Keratinocyte (primary cell): ENCODE measurements around the gene NECAB3. TPM values are rescaled to one million over a fixed set of nuclear protein-coding genes. Genes with fewer than 3 reads are reported as not detected.
"Not testable (repeated sequence)": the region's sequence is repeated elsewhere in the genome, so short reads cannot be mapped to it uniquely, and the experiment has no call there.

ENCODE experiments used
- DNase-seq: peaks from one replicate; pipeline ENCODE4 v3.0.0-alpha.2; 2011; ENCODE audit warnings: low read depth, missing footprints, low spot score
- FAIRE-seq: peaks from 2 replicates; lab custom pipeline; 2011; peaks lifted over from hg19 to GRCh38; lab: Jason Lieb, UNC
- H2AFZ ChIP-seq: 2 replicates; pipeline ENCODE4 v1.6.0; 2012; ENCODE audit warnings: low read length, control low read depth, inconsistent platforms; ENCODE audit not compliant: control insufficient read depth
- H3K27ac ChIP-seq: 2 replicates; pipeline ENCODE4 v1.5.1; 2011; ENCODE audit warnings: low read length; ENCODE audit not compliant: control insufficient read depth, insufficient read depth
- H3K27me3 ChIP-seq: 3 replicates; pipeline ENCODE4 v1.6.0; 2011; ENCODE audit warnings: low read length; ENCODE audit not compliant: control insufficient read depth, insufficient read depth; ENCODE audit errors: extremely low read depth
- H3K36me3 ChIP-seq, 2 experiments: 2 replicates in 1 of 2; 3 replicates in 1 of 2; pipeline ENCODE4 v1.5.1; 2011; ENCODE audit warnings: low read length in 2 of 2, mild to moderate bottlenecking in 1 of 2; ENCODE audit not compliant: control insufficient read depth in 2 of 2, insufficient read depth in 2 of 2; ENCODE audit errors: extremely low read depth in 1 of 2
- H3K4me1 ChIP-seq: 3 replicates; pipeline ENCODE4 v1.5.1; 2011; ENCODE audit warnings: low read length; ENCODE audit not compliant: control insufficient read depth, insufficient read depth; ENCODE audit errors: extremely low read depth
- H3K4me2 ChIP-seq: 3 replicates; pipeline ENCODE4 v1.6.0; 2011; ENCODE audit warnings: low read depth, low read length; ENCODE audit not compliant: control insufficient read depth, insufficient read depth; ENCODE audit errors: extremely low read depth
- H3K4me3 ChIP-seq, 3 experiments: fragments of 200-600 bp in 1 of 3; sonication (generic) in 1 of 3; 2 replicates in 2 of 3; 3 replicates in 1 of 3; pipeline ENCODE4 v1.5.1; 2011 to 2016; ENCODE audit warnings: low read length in 3 of 3, mild to moderate bottlenecking in 3 of 3, control low read depth in 2 of 3, inconsistent platforms in 1 of 3, low read depth in 1 of 3, mixed read lengths in 1 of 3, mixed run types in 1 of 3, moderate library complexity in 1 of 3; ENCODE audit not compliant: control insufficient read depth in 2 of 3, insufficient read depth in 2 of 3; ENCODE audit errors: extremely low read depth in 1 of 3
- H3K79me2 ChIP-seq: 2 replicates; pipeline ENCODE4 v1.6.0; 2012; ENCODE audit warnings: low read length; ENCODE audit not compliant: control insufficient read depth, insufficient read depth
- H3K9ac ChIP-seq: 3 replicates; pipeline ENCODE4 v1.6.0; 2011; ENCODE audit warnings: low read length; ENCODE audit not compliant: control insufficient read depth, insufficient read depth; ENCODE audit errors: extremely low read depth
- H3K9me1 ChIP-seq: 3 replicates; pipeline ENCODE4 v1.6.0; 2011; ENCODE audit warnings: low read length; ENCODE audit not compliant: control insufficient read depth, insufficient read depth; ENCODE audit errors: extremely low read depth
- H3K9me3 ChIP-seq: 2 replicates; pipeline ENCODE4 v1.5.1; 2012; ENCODE audit warnings: low read depth, low read length; ENCODE audit not compliant: control insufficient read depth
- H4K20me1 ChIP-seq: 3 replicates; pipeline ENCODE4 v1.6.0; 2011; ENCODE audit warnings: low read length; ENCODE audit not compliant: control insufficient read depth, insufficient read depth; ENCODE audit errors: extremely low read depth
- EZH2 ChIP-seq: IDR thresholded peaks from one replicate; pipeline ENCODE4 v1.6.1; 2012; ENCODE audit warnings: inconsistent platforms, mild to moderate bottlenecking, low read length, moderate library complexity
- dilution Hi-C: fragments of 300-500 bp; cut with MboI; formaldehyde crosslinking; loops from one replicate; pipeline ENCODE4 v1.7.0; 2020; ENCODE audit warnings: low sequenced_read_pairs; ENCODE audit not compliant: extremely low pct_ligation_motif_present
- polyA plus RNA-seq, 5 experiments: library from polyadenylated mRNA; depleted of rRNA in 3 of 5; stranded (reverse) in 3 of 5; stranded (forward) in 1 of 5; unstranded in 1 of 5; fragments of >200 nt; gene quantifications; 1 replicate in 1 of 5; 2 replicates in 3 of 5; 3 replicates in 1 of 5; pipeline versions ENCODE4 v1.2.1 to v1.2.3, GENCODE V29; 2011 to 2012; ENCODE audit warnings: missing spikeins in 2 of 5, low read depth in 1 of 5, low replicate concordance in 1 of 5
- TF ChIP-seq, protein P1 (sequence below), 3 experiments: IDR thresholded peaks in 1 of 3; conservative IDR thresholded peaks in 1 of 3; optimal IDR thresholded peaks in 1 of 3; 2 replicates in 2 of 3; 3 replicates in 1 of 3; pipeline versions ENCODE3 to v1.5.1; 2011; ENCODE audit warnings: low read length in 3 of 3, mild to moderate bottlenecking in 3 of 3, moderate library complexity in 2 of 3, control low read depth in 1 of 3, inconsistent platforms in 1 of 3; ENCODE audit not compliant: insufficient read depth in 2 of 3; ENCODE audit errors: extremely low read depth in 1 of 3

The NECAB3 gene
- polyA plus RNA-seq, 1 donor (not counting 4 experiments of a cell fraction or from before 2014, with no cell fraction given): 4.6 TPM

DNA sequence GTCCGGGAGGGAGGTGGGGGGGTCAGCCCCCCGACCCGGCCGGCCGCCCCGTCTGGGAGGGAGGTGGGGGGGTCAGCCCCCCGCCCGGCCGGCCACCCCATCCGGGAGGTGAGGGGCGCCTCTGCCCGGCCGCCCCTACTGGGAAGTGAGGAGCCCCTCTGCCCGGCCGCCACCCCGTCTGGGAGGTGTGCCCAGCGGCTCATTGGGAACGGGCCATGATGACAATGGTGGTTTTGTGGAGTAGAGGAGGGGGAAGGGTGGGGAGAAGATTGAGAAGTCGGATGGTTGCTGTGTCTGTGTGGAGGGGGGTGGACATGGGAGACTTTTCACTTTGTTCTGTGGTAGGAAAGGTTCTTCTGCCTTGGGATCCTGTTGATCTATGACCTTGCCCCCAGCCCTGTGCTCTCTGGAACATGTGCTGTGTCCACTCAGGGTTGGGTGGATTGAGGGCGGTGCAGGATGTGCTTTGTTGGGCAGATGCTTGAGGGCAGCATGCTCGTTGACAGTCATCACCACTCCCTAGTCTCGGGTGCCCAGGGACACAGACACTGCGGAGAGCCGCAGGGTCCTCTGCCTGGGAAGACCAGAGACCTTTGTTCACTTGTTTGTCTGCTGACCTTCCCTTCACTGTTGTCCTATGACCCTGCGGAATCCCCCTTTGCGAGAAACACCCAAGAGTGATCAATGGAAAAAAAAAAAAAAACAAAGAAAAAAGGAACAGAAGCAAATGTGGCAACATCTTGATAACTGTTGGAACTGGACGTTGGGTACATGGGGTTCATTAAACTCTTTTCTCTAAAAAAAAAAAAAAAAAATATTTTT, 27.6 kb upstream of the NECAB3 start:
- H3K4me2 ChIP-seq: no peak overlapping the region
- no peak overlapping the region for H3K9ac ChIP-seq
- H3K27ac ChIP-seq: no peak overlapping the region
- no peaks in the 10 kb centered on the region for H3K4me1 ChIP-seq
- FAIRE-seq (no peak), DNase-seq (no peak)
- no peak for TF ChIP-seq EZH2
- TF ChIP-seq, protein P1, sequence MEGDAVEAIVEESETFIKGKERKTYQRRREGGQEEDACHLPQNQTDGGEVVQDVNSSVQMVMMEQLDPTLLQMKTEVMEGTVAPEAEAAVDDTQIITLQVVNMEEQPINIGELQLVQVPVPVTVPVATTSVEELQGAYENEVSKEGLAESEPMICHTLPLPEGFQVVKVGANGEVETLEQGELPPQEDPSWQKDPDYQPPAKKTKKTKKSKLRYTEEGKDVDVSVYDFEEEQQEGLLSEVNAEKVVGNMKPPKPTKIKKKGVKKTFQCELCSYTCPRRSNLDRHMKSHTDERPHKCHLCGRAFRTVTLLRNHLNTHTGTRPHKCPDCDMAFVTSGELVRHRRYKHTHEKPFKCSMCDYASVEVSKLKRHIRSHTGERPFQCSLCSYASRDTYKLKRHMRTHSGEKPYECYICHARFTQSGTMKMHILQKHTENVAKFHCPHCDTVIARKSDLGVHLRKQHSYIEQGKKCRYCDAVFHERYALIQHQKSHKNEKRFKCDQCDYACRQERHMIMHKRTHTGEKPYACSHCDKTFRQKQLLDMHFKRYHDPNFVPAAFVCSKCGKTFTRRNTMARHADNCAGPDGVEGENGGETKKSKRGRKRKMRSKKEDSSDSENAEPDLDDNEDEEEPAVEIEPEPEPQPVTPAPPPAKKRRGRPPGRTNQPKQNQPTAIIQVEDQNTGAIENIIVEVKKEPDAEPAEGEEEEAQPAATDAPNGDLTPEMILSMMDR (optimal IDR thresholded peaks at IDR 0.05 in 1 of 3, IDR thresholded peaks at IDR 0.05 in 1 of 3, conservative IDR thresholded peaks at IDR 0.05 in 1 of 3; ENCODE audit: extremely low read depth in 1 of 3, insufficient read depth in 2 of 3, low read length in 3 of 3): no peak
- no peaks in the 10 kb centered on the region for H3K36me3 ChIP-seq
- no peak overlapping the region for H3K4me3 ChIP-seq
- no peaks in the 10 kb centered on the region for H4K20me1 ChIP-seq
- H3K79me2 ChIP-seq: no peaks in the 10 kb centered on the region
- no peaks in the 10 kb centered on the region for H3K9me3 ChIP-seq
- no peaks in the 10 kb centered on the region for H3K27me3 ChIP-seq
- H2AFZ ChIP-seq: no peak overlapping the region
- dilution Hi-C loops: no loop called here
- no peaks in the 10 kb centered on the region for H3K9me1 ChIP-seq

DNA sequence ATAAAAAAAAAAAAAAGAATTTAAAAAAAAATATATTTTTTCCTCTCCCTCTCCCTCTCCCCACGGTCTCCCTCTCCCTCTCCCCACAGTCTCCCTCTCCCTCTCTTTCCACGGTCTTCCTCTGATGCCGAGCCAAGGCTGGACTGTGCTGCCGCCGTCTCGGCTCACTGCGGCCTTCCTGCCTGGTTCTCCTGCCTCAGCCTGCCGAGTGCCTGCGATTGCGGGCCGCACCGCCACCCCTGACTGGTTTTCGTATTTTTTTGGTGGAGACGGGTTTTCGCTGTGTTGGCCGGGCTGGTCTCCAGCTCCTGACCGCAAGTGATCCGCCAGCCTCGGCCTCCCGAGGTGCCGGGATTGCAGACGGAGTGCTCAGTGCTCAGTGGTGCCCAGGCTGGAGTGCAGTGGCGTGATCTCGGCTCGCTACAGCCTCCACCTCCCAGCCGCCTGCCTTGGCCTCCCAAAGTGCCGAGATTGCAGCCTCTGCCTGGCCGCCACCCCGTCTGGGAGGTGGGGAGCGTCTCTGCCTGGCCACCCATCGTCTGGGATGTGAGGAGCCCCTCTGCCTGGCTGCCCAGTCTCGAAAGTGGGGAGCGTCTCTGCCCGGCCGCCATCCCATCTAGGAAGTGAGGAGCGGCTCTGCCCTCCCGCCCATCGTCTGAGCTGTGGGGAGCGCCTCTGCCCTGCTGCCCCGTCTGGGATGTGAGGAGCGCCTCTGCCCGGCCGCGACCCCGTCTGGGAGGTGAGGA, 26.6 kb upstream of the NECAB3 start:
- H3K27ac ChIP-seq, H3K79me2 ChIP-seq, H3K36me3 ChIP-seq, H3K4me1 ChIP-seq, FAIRE-seq, H3K9me1 ChIP-seq, H3K27me3 ChIP-seq, H3K4me3 ChIP-seq, DNase-seq, dilution Hi-C loops, H2AFZ ChIP-seq, H3K9me3 ChIP-seq, H3K9ac ChIP-seq, H3K4me2 ChIP-seq, H4K20me1 ChIP-seq: not testable (repeated sequence)

DNA sequence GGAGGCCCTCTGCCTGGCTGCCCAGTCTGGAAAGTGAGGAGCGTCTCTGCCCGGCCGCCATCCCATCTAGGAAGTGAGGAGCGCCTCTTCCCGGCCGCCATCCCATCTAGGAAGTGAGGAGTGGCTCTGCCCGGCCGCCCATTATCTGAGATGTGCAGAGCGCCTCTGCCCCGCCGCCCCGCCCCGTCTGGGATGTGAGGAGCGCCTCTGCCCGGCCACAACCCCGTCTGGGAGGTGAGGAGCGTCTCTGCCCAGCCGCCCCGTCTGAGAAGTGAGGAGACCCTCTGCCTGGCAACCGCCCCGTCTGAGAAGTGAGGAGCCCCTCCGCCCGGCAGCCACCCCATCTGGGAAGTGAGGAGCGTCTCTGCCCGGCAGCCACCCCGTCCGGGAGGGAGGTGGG, 24.7 kb upstream of the NECAB3 start:
- H3K9me3 ChIP-seq, dilution Hi-C loops, FAIRE-seq: not testable (repeated sequence)

More for the DNA sequence above, 24.7 kb upstream of the NECAB3 start:
- H3K4me2 ChIP-seq, H3K9me1 ChIP-seq, H3K27me3 ChIP-seq, H3K4me3 ChIP-seq, H2AFZ ChIP-seq, H4K20me1 ChIP-seq, DNase-seq, H3K79me2 ChIP-seq, H3K27ac ChIP-seq, H3K9ac ChIP-seq, H3K36me3 ChIP-seq, H3K4me1 ChIP-seq: not testable (repeated sequence)
